ENCODE results near the gene ATXN2. TPM values are rescaled to one million over a fixed set of nuclear protein-coding genes. Genes with fewer than 3 reads are reported as not detected.

Gene ATXN2
- total RNA-seq, 2 experiments from 2014 or later: 36.1 to 81.4 TPM

- Histone ChIP-seq H3K4me3 (ENCODE audit: low read depth, low read length, poor library complexity, severe bottlenecking) (no peak overlapping the region), H3K27ac (ENCODE audit: low read depth, low read length, poor library complexity, severe bottlenecking) (no peak overlapping the region), H2AFZ (ENCODE audit: low read length) (no peak overlapping the region), H3K9me3 (ENCODE audit: low read length) (no peaks in the 10 kb centered on the region), H3K4me2 (ENCODE audit: low read length) (no peak overlapping the region), H3K4me1 (ENCODE audit: insufficient read depth, low read length, poor library complexity, severe bottlenecking) (peaks cover 69% of the 10 kb centered on the region), H3K36me3 (ENCODE audit: insufficient read depth, low read length) (peaks cover 33% of the 10 kb centered on the region; the same call in 1 of the 2 replicates), H3K79me2 (ENCODE audit: insufficient read depth, low read depth, low read length) (peaks cover 19% of the 10 kb centered on the region; the same call in 1 of the 2 replicates), H4K20me1 (ENCODE audit: insufficient read depth, low read length) (0 out of 2 replicates have a peak, but pooled peaks cover 12% of the 10 kb centered on the region), H3K9me2 (ENCODE audit: insufficient read depth, low read length) (no peaks in the 10 kb centered on the region)
- DNase-seq (ENCODE audit: low spot score): no peak
- POLR2A ChIA-PET: interaction anchor here (0.6 kb wide), 1 partner anchor 56 kb away, joined by 3 read pairs; no protein-coding TSS in a partner anchor
- TF ChIP-seq EZH2phosphoT487 (IDR thresholded peaks at IDR 0.05; ENCODE audit: borderline replicate concordance, low read depth, low read length) (no peak), CTCF (conservative IDR thresholded peaks at IDR 0.05; ENCODE audit: low read length) (no peak)
- intact Hi-C loops (cut with micrococcal nuclease; ENCODE audit: unreplicated experiment): no loop called here
- CTCF ChIA-PET (ENCODE audit: unreplicated experiment): no interaction called here
- no TSS peak for BruUV-seq (replicated peaks)
Measured at GRCh38 chr12:111439657-111440151, 159.4 kb downstream of the ATXN2 start.

- ChIA-PET POLR2A (no interaction called here), CTCF (ENCODE audit: unreplicated experiment) (interaction anchor here (0.6 kb wide), 1 partner anchor 754 kb away, joined by 3 read pairs; no protein-coding TSS in a partner anchor)
- peak; percentile 36 for DNase-seq (ENCODE audit: low spot score)
- TF ChIP-seq EZH2phosphoT487 (IDR thresholded peaks at IDR 0.05; ENCODE audit: borderline replicate concordance, low read depth, low read length) (no peak), CTCF (conservative IDR thresholded peaks at IDR 0.05; ENCODE audit: low read length) (no peak)
- Histone ChIP-seq H3K9me3 (ENCODE audit: low read length) (no peaks in the 10 kb centered on the region), H3K36me3 (ENCODE audit: insufficient read depth, low read length) (peaks cover 28% of the 10 kb centered on the region; the same call in 1 of the 2 replicates), H3K27ac (ENCODE audit: low read depth, low read length, poor library complexity, severe bottlenecking) (no peak overlapping the region), H3K4me1 (ENCODE audit: insufficient read depth, low read length, poor library complexity, severe bottlenecking) (peaks cover 69% of the 10 kb centered on the region), H3K4me2 (ENCODE audit: low read length) (peak overlapping the region; percentile 9; the same call in 1 of the 2 replicates), H2AFZ (ENCODE audit: low read length) (no peak overlapping the region), H3K4me3 (ENCODE audit: low read depth, low read length, poor library complexity, severe bottlenecking) (no peak overlapping the region), H3K79me2 (ENCODE audit: insufficient read depth, low read depth, low read length) (peaks cover 28% of the 10 kb centered on the region; the same call in 1 of the 2 replicates), H4K20me1 (ENCODE audit: insufficient read depth, low read length) (0 out of 2 replicates have a peak, but pooled peaks cover 11% of the 10 kb centered on the region), H3K9me2 (ENCODE audit: insufficient read depth, low read length) (no peaks in the 10 kb centered on the region)
- BruUV-seq (replicated peaks): no TSS peak
- intact Hi-C loops (cut with micrococcal nuclease; ENCODE audit: unreplicated experiment): no loop called here
Measured at GRCh38 chr12:111438481-111438880, 160.6 kb downstream of the ATXN2 start.
